OCI-LY1 (cell line): Measurements from ENCODE around the gene NPIPA1.
"Not testable (repeated sequence)": the region's sequence is repeated elsewhere in the genome, so short reads cannot be mapped to it uniquely, and the experiment has no call there.

ENCODE experiments used
- EZH2 ChIP-seq: fragments of 200-600 bp; sonication (generic), shearing (Covaris generic); IDR thresholded peaks from 2 replicates; pipeline ENCODE4 v1.8.0; 2017; ENCODE audit warnings: borderline replicate concordance, mixed run types, mild to moderate bottlenecking, antibody characterized with exemption, low read length, moderate library complexity, mixed read lengths
- TF ChIP-seq, protein P1 (sequence below): fragments of 200-600 bp; sonication (generic), shearing (Covaris generic); IDR thresholded peaks from 2 replicates; pipeline ENCODE4 v1.5.1; 2017; ENCODE audit warnings: mild to moderate bottlenecking, antibody characterized with exemption, low read length, moderate library complexity, mixed read lengths

DNA sequence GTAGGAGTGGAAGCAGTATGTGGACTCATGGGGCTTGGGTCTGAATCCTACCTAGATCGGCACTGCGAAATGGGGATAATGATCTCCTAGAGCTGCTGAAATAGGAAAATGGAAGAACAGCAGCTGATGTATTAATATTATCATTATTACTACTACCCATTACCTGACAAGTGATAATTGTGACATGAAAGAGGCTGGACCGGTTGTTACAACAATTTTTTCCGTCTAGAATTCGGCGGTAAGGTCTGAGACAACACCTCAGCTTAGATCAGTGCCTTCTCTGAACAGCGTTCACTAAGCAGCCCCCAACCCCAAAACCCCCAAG, 37.0 kb downstream of the NPIPA1 start:
- TF ChIP-seq, protein P1, sequence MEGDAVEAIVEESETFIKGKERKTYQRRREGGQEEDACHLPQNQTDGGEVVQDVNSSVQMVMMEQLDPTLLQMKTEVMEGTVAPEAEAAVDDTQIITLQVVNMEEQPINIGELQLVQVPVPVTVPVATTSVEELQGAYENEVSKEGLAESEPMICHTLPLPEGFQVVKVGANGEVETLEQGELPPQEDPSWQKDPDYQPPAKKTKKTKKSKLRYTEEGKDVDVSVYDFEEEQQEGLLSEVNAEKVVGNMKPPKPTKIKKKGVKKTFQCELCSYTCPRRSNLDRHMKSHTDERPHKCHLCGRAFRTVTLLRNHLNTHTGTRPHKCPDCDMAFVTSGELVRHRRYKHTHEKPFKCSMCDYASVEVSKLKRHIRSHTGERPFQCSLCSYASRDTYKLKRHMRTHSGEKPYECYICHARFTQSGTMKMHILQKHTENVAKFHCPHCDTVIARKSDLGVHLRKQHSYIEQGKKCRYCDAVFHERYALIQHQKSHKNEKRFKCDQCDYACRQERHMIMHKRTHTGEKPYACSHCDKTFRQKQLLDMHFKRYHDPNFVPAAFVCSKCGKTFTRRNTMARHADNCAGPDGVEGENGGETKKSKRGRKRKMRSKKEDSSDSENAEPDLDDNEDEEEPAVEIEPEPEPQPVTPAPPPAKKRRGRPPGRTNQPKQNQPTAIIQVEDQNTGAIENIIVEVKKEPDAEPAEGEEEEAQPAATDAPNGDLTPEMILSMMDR: not testable (repeated sequence)
- not testable (repeated sequence) for TF ChIP-seq EZH2
